HG03432 (cell line): Measurements from ENCODE around the gene CACNA1C.

Source experiments
- ATAC-seq: cut with Tn5 transposase; IDR thresholded peaks from one replicate; pipeline ENCODE4 v1.9.1; 2021; ENCODE audit warnings: mild to moderate bottlenecking, moderate library complexity; ENCODE audit not compliant: unreplicated experiment

The CACNA1C gene

GRCh38 chr12:2052826-2053678 is at the start of gene CACNA1C:
TSS of gene CACNA1C (plus strand) at chr12:2052987. CDS start at chr12:2053563, 576 bp downstream.
- ATAC-seq: no peak

GRCh38 chr12:2003676-2004112 is 49.1 kb upstream of the CACNA1C start:
- no peak for ATAC-seq

DNA sequence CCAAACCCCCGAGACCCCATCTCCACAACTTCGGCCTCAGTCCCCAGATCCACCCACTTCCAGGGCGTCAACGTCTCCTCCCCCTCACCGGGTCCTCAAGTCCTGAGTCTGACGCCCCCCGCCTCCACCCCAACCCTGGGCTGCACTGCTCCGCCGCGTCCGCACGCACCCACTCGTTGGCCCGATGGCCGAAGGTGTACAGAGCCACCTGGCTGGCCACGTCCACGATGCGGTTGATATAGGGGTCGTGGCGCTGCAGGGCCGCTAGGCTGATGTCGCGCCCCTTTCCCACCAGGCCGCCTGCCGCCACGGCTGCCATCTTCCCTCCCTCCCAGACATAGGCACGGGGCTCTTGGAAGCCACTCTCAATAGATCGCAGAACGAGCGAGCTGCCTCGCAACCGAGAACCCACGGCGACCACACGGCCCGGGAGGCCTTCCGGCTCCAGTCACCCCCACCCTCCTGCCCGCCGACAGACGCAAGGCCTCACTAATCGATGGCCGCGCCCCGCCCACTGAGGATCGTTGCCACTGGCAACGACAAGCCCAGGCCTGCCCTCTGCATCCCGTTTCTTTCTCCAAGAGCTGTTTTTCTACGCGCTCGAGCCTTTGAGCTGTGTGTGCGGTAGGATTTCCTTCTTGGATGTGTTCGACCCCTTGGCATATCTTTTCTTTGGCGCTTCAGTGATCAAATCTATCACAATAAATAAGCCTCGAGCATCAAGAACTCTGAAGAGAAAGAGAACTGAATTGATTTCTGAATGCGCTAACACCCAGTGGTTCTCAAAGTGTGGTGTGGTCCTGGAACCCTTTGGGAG is 48.5 kb upstream of the CACNA1C start, which contains the start of gene DCP1B:
DCP1B (minus strand) TSS at position 345 of the 817 bp plus-strand sequence; CDS start at position 319, 26 bp downstream.
- peak; percentile 97 for ATAC-seq

DNA sequence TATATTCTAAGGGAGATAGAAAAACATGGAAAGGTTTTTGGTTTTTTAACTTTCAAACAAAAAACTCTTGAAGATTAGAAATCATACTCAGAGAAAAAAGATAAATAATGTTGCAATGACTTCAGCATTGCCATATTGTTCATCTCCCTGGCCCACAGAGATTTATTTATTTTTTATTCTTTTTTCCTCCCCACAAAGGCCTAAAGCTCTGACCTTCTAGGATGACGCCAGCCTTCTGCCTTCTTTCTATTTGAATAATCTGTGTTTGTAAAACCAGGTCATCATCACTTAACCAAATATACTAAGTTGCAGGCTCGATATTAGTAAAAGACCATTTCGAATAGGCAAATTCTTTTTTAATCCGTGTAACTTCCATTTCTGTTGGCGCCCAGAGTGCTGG is 44.1 kb upstream of the CACNA1C start:
- no peak for ATAC-seq

GRCh38 chr12:2009623-2010022 is 43.2 kb upstream of the CACNA1C start:
- no peak for ATAC-seq

DNA sequence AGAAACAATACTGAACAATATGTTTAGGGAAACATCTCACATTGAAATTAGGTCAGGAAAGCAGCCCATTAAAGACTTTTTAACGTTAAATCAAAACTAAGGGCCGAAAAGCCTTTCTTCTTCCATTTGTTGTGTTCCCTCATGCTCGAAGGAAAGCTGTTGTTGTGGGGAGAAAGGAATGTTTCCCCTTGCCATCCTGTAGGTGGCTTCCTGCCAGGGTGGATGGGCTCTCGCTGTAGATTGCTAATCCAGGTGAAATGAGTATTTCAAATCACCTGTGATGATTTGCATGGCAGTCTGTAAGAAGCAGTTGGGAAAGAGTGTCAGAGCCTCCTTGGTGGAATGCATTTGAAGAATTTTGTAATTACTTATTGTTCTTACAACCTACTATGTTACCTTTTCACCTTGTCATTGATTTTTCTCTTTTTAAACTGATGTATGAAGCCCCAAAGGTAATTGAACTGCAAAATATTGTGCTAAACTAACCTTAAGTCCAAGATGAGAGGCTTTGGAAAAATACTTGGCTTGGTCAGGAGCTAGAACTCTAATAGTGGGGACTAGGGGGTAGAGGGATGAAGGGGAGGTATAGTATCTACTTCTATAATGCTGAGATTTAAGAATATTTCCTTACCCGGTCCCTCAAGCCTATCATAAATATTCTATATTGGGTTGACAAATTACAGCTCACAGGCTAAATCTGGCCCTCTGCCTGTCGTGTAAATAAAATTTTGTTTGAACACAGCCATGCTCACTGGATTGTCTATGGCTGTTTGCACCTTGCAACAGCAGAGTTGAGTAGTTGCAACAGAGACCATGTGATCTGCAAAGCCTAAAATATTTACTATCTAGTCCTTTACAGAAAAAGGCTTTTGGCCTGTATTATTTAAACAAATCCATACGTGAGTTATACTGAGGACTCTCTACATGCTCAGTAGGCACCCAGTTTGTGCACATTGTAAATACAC is 40.9 kb upstream of the CACNA1C start:
- no peak for ATAC-seq

- no peak for ATAC-seq
Observed at GRCh38 chr12:2013086-2013485, 39.7 kb upstream of the CACNA1C start.

DNA sequence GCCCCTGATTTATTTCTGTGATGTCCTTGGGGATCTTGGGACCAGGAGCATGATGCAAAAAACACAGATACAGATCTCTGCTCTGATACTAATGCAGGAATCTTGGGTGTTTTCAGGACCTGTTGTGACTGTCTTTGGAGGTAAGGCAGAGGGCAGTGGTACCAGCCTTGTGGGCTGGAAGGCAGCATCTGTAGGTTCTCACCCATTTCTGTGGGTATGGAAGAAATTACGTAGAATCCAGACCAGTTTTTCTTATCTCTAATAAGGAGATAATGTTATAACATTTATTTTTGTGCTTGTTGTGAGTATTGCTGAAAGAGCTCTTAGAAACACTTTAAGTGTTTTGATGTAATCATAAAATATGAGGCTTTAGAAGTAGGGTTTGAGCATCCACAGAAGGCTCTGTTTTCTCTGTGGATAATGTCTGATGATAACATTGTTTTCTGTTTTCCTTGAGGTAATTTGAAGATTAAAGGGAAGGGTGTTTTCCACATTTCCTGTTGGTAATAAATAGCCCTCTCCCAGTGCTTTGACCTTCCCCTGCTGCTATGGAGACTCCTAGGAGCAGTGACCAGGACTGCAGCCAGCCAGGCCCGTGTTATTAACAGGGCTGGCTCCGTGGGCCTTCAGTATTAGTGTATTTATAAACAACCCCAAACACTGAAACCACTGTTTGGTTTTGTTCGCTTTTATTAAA is 39.1 kb upstream of the CACNA1C start:
- ATAC-seq: no peak

DNA sequence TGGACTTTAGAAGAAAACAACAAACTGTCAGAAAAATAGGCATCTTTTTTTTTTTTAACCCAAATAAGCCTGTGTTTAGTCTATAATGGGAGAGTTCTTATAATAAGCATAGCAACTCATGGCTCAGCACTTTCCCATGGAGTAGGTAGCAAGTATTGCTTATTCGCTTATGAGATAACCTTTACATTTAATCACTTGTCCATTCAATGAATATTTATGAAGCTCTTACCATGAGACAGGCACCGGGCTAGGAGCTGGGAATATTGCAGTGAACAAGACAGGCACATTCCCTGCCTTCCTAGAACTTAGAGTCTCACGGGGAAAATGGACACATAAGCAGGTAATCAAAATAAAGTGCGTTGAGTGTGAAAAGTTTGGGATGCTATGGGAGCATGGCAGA is 38.6 kb upstream of the CACNA1C start:
- no peak for ATAC-seq

GRCh38 chr12:2016862-2017545 is 35.8 kb upstream of the CACNA1C start:
- ATAC-seq: no peak

- ATAC-seq: no peak
Observed at GRCh38 chr12:2017546-2018337, 35.0 kb upstream of the CACNA1C start.

DNA sequence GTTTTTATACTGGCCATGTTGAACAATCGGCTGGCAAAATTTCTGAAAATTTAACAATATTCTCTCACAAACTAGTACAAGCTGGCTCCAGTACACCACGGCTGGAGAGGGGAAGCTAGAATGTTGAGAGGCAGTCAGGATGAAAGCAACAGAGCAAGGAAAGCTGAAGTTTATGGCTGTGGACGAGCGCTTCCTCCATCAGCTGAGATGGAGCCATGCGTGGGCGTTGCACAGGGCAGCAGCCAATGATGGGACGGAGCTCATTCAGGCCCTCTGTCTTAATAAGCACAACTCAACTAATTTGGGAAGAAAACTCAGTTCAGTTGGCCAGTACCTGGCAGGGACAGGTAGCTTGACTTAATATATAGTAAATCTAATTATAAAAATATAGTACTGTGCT is 34.4 kb upstream of the CACNA1C start:
- ATAC-seq: no peak

- ATAC-seq: no peak
Observed at GRCh38 chr12:2019126-2019525, 33.7 kb upstream of the CACNA1C start.

GRCh38 chr12:2020511-2020910 is 32.3 kb upstream of the CACNA1C start:
- ATAC-seq: no peak

- no peak for ATAC-seq
Observed at GRCh38 chr12:2023365-2023764, 29.4 kb upstream of the CACNA1C start.

DNA sequence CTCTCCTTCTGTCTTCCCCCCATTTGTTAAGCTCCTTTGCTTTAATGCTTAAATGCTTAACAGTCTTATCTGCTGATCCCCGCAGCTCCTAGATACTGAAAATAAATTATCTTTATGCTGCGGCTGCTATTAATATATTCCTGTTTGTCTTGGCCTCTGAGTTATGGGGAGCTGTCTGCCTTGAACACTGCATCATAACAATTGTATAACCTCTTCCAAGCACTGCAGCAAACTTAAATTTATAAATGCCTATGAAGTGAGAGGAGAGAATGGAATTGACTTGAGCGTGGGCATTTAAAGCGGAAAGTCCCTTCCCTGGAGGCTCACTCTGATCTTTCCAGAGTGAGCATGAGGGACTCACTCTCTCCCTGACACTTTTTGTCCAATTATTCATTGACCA is 25.4 kb upstream of the CACNA1C start:
- no peak for ATAC-seq

GRCh38 chr12:2029851-2030250 is 22.9 kb upstream of the CACNA1C start:
- ATAC-seq: no peak

DNA sequence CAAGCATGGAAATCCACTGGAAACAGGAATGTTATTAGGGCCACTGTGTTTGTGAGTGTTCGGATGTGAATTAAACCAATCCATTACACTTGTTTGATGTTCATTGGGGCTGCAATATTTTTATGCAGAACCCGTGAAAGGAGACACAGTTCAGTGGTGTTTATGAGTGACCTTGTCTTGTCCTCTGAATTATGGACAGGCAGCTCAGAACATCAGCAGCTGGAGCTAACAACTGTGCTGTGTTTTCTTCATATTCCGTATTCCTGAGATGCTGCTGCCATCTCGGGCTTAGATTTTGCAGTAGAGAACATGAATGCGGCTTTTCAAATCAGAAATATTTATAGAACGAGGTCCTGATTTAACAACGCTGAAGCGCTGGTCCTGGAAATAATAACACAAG is 20.3 kb upstream of the CACNA1C start:
- ATAC-seq: no peak
